HCT116 (cell line): ENCODE measurements around the gene GATAD1. TPM values are rescaled to one million over a fixed set of nuclear protein-coding genes. Genes with fewer than 3 reads are reported as not detected.

Experiments used
- ATAC-seq: fragments of 200-7000 bp; cut with Tn5 transposase; 2 replicates; pipeline ENCODE4 v1.9.1; 2020; ENCODE audit warnings: mild to moderate bottlenecking, moderate library complexity
- BruUV-seq: library from RNA; stranded (reverse); fragments of 400-500 nt; replicated peaks from 2 replicates; lab custom pipeline; 2021; lab: Mats Ljungman, UMichigan
- CTCF ChIA-PET: fragments of 300-600 bp; sonication (Branson Sonifier 250); formaldehyde crosslinking; loops from one replicate; lab custom pipeline; 2021; ENCODE audit warnings: antibody characterized with exemption; lab: Charles Lee
- POLR2A ChIA-PET: fragments of 300-600, 350-600 bp; sonication (Branson Sonifier 250); formaldehyde crosslinking; loops from one replicate; lab custom pipeline; 2021; ENCODE audit warnings: antibody characterized with exemption; lab: Charles Lee
- RAD21 ChIA-PET, 2 experiments: fragments of 300-600 bp; sonication (Branson Sonifier 250); formaldehyde crosslinking; loops; one replicate each; lab custom pipeline; 2023; ENCODE audit warnings: low total read pairs in 2 of 2; ENCODE audit not compliant: uncharacterized antibody in 2 of 2, unreplicated experiment in 2 of 2, low non-redundant PET in 1 of 2; lab: Charles Lee
- DNase-seq: peaks from one replicate; pipeline ENCODE4 v3.0.0-alpha.2; 2010; ENCODE audit warnings: low read depth, low spot score
- H2AFZ ChIP-seq: fragments of 200-600 bp; shearing (Covaris generic), sonication (generic); 2 replicates; pipeline ENCODE4 v1.6.1; 2017; ENCODE audit warnings: low read depth, mixed run types, mixed read lengths, antibody characterized with exemption, low read length; ENCODE audit not compliant: poor library complexity, severe bottlenecking
- H3K27ac ChIP-seq: 2 replicates; pipeline ENCODE4 v1.5.1; 2012; ENCODE audit warnings: low read depth, low read length
- H3K27me3 ChIP-seq: fragments of 200-600 bp; sonication (generic); 2 replicates; pipeline ENCODE4 v1.6.1; 2016; ENCODE audit warnings: mixed run types, low read length, mixed read lengths; ENCODE audit not compliant: insufficient read depth
- H3K36me3 ChIP-seq, 2 experiments: fragments of 200-500 bp in 1 of 2; fragments of 200-600 bp in 1 of 2; sonication (Bioruptor generic) in 1 of 2; sonication (generic) in 1 of 2; 2 replicates each; pipeline versions ENCODE4 v1.5.1 to v1.6.1; 2014 to 2016; ENCODE audit warnings: low read length in 2 of 2, inconsistent platforms in 1 of 2, mixed read lengths in 1 of 2, mixed run types in 1 of 2; ENCODE audit not compliant: insufficient read depth in 2 of 2, control insufficient read depth in 1 of 2
- H3K4me1 ChIP-seq, 2 experiments: fragments of 200-600 bp in 1 of 2; sonication (generic) in 1 of 2; 2 replicates each; pipeline versions ENCODE4 v1.5.1 to v1.6.1; 2012 to 2017; ENCODE audit warnings: low read length in 2 of 2, inconsistent platforms in 1 of 2, mild to moderate bottlenecking in 1 of 2, mixed read lengths in 1 of 2, mixed run types in 1 of 2, moderate library complexity in 1 of 2; ENCODE audit not compliant: insufficient read depth in 2 of 2, control insufficient read depth in 1 of 2
- H3K4me2 ChIP-seq: fragments of 200-600 bp; sonication (generic); 2 replicates; pipeline ENCODE4 v1.6.1; 2017; ENCODE audit warnings: mixed run types, low read length, mixed read lengths
- H3K4me3 ChIP-seq, 2 experiments: fragments of 200-600 bp in 1 of 2; sonication (generic) in 1 of 2; replicated peaks in 1 of 2; 2 replicates each; pipeline ENCODE4 v1.5.1; 2011 to 2016; ENCODE audit warnings: low read length in 2 of 2, control low read depth in 1 of 2, low read depth in 1 of 2, mild to moderate bottlenecking in 1 of 2, mixed read lengths in 1 of 2, mixed run types in 1 of 2
- H3K79me2 ChIP-seq: fragments of 200-600 bp; sonication (generic); 2 replicates; pipeline ENCODE4 v1.6.1; 2017; ENCODE audit warnings: mild to moderate bottlenecking, mixed run types, low read length, moderate library complexity, mixed read lengths; ENCODE audit not compliant: insufficient read depth
- H3K9ac ChIP-seq: fragments of 200-600 bp; sonication (generic); 2 replicates; pipeline ENCODE4 v1.6.1; 2016; ENCODE audit warnings: low read length, mixed read lengths
- H3K9me2 ChIP-seq: fragments of 200-600 bp; sonication (generic), shearing (Covaris generic); 2 replicates; pipeline ENCODE4 v1.6.1; 2017; ENCODE audit warnings: mixed run types, mild to moderate bottlenecking, moderate library complexity; ENCODE audit not compliant: insufficient read depth
- H3K9me3 ChIP-seq, 2 experiments: fragments of 200-500 bp in 1 of 2; fragments of 200-600 bp in 1 of 2; sonication (Bioruptor generic) in 1 of 2; sonication (generic) in 1 of 2; 2 replicates each; pipeline ENCODE4 v1.6.1; 2014 to 2017; ENCODE audit warnings: low read length in 2 of 2, mixed read lengths in 2 of 2, inconsistent platforms in 1 of 2, low read depth in 1 of 2, mild to moderate bottlenecking in 1 of 2, mixed run types in 1 of 2, moderate library complexity in 1 of 2; ENCODE audit not compliant: control insufficient read depth in 1 of 2, insufficient read depth in 1 of 2
- H4K20me1 ChIP-seq: fragments of 200-600 bp; sonication (generic), shearing (Covaris generic); 2 replicates; pipeline ENCODE4 v1.6.1; 2017; ENCODE audit warnings: mixed run types, mild to moderate bottlenecking, moderate library complexity; ENCODE audit not compliant: insufficient read depth
- ATF3 ChIP-seq: IDR thresholded peaks from 2 replicates; pipeline ENCODE4 v1.6.1; 2012
- CBX3 ChIP-seq: IDR thresholded peaks from 2 replicates; pipeline ENCODE4 v1.6.1; 2012; ENCODE audit warnings: low read depth
- CTCF ChIP-seq, 3 experiments: fragments of 200-600 bp in 1 of 3; sonication (generic) in 1 of 3; IDR thresholded peaks in 2 of 3; conservative IDR thresholded peaks in 1 of 3; 2 replicates each; pipeline ENCODE4 v1.5.1; 2012 to 2017; ENCODE audit warnings: low read depth in 2 of 3, low read length in 2 of 3, antibody characterized with exemption in 1 of 3, borderline replicate concordance in 1 of 3, control low read depth in 1 of 3, mild to moderate bottlenecking in 1 of 3, mixed read lengths in 1 of 3, mixed run types in 1 of 3, moderate library complexity in 1 of 3; ENCODE audit not compliant: insufficient read depth in 1 of 3
- EGR1 ChIP-seq: IDR thresholded peaks from 2 replicates; pipeline ENCODE4 v1.6.1; 2012; ENCODE audit warnings: low read depth
- EZH2 ChIP-seq: fragments of 200-600 bp; sonication (generic); IDR thresholded peaks from 2 replicates; pipeline ENCODE4 v1.6.1; 2017; ENCODE audit warnings: antibody characterized with exemption, mixed run types
- FOSL1 ChIP-seq: IDR thresholded peaks from 2 replicates; pipeline ENCODE4 v1.6.1; 2012; ENCODE audit warnings: low read depth
- JUND ChIP-seq: IDR thresholded peaks from 2 replicates; pipeline ENCODE4 v1.6.1; 2012
- RAD21 ChIP-seq: IDR thresholded peaks from 2 replicates; pipeline ENCODE4 v1.6.1; 2012; ENCODE audit warnings: low read depth, mild to moderate bottlenecking
- REST ChIP-seq: IDR thresholded peaks from 2 replicates; pipeline ENCODE4 v1.6.1; 2012; ENCODE audit warnings: low read depth
- SIN3A ChIP-seq: IDR thresholded peaks from 2 replicates; pipeline ENCODE4 v1.6.1; 2012; ENCODE audit warnings: low read depth
- SP1 ChIP-seq: IDR thresholded peaks from 2 replicates; pipeline ENCODE4 v1.6.1; 2012; ENCODE audit warnings: low read depth
- SRF ChIP-seq: IDR thresholded peaks from 2 replicates; pipeline ENCODE4 v1.6.1; 2012; ENCODE audit warnings: low read depth
- TCF7L2 ChIP-seq: IDR thresholded peaks from 2 replicates; pipeline ENCODE4 v1.7.0; 2011; ENCODE audit warnings: borderline replicate concordance, inconsistent platforms; ENCODE audit not compliant: insufficient read depth, insufficient read length; ENCODE audit errors: extremely low read depth
- ZBTB33 ChIP-seq: IDR thresholded peaks from 2 replicates; pipeline ENCODE4 v1.6.1; 2011; ENCODE audit warnings: mild to moderate bottlenecking, low read length, moderate library complexity; ENCODE audit not compliant: insufficient replicate concordance; ENCODE audit errors: extremely low read depth
- ZFX ChIP-seq: fragments of 450-650 bp; IDR thresholded peaks from 2 replicates; pipeline ENCODE4 v1.6.1; 2017
- ZNF274 ChIP-seq: fragments of 200-500 bp; sonication (Bioruptor generic); IDR thresholded peaks from 2 replicates; pipeline ENCODE4 v1.6.1; 2014; ENCODE audit warnings: mild to moderate bottlenecking, low read depth, low read length, inconsistent platforms
- intact Hi-C: fragments of 100-400 bp; cut with micrococcal nuclease; formaldehyde crosslinking; loops from 2 replicates; pipeline ENCODE4 v1.10.0; 2022
- total RNA-seq: library from RNA; stranded (reverse); gene quantifications from one replicate; pipeline ENCODE4 v1.2.1, GENCODE V29; 2021; ENCODE audit not compliant: unreplicated experiment

Gene GATAD1
- total RNA-seq, 1 experiment from 2014 or later = 23.9 TPM

- H3K9ac ChIP-seq = no peak overlapping the region
- no peak overlapping the region for H3K4me3 ChIP-seq
- DNase-seq (no peak), ATAC-seq (no peak)
- no peaks in the 10 kb centered on the region for H3K79me2 ChIP-seq
- no peak overlapping the region for H3K27ac ChIP-seq
- H2AFZ ChIP-seq = no peak overlapping the region
- no peak overlapping the region for H3K4me2 ChIP-seq
- POLR2A ChIA-PET = no interaction called here
- H3K9me3 ChIP-seq = no peaks in the 10 kb centered on the region
- no peaks in the 10 kb centered on the region for H4K20me1 ChIP-seq
- H3K9me2 ChIP-seq = no peaks in the 10 kb centered on the region
- CTCF ChIA-PET = interaction anchor here (1.0 kb wide), 1 partner anchor 43 kb away, joined by 4 read pairs; the partner anchor contains the start of gene GATAD1
- intact Hi-C loops = no loop called here
- RAD21 ChIA-PET = no interaction called here
- no peaks in the 10 kb centered on the region for H3K27me3 ChIP-seq
- peaks cover 6 to 25% of the 10 kb centered on the region in 2 experiments; a peak in 3 of 4 replicates for H3K36me3 ChIP-seq
- no peak for TF ChIP-seq SP1
- no peak for TF ChIP-seq ZNF274
- TF ChIP-seq EGR1 = no peak
- no peak for TF ChIP-seq SIN3A
- no peak for TF ChIP-seq ATF3
- no peak for TF ChIP-seq JUND
- no peak for TF ChIP-seq RAD21
- no peak for TF ChIP-seq SRF
- no peak for TF ChIP-seq REST
- no peak for TF ChIP-seq ZFX
- no peak for TF ChIP-seq EZH2
- TF ChIP-seq TCF7L2 = no peak
- no peak for TF ChIP-seq CTCF (IDR thresholded peaks at IDR 0.05 in 2 of 3, conservative IDR thresholded peaks at IDR 0.05 in 1 of 3; ENCODE audit: borderline replicate concordance in 1 of 3, insufficient read depth in 1 of 3, low read depth in 2 of 3, low read length in 2 of 3)
- no peak for TF ChIP-seq ZBTB33
- TF ChIP-seq FOSL1 = no peak
- no peak for TF ChIP-seq CBX3
- H3K4me1 ChIP-seq = no peaks in the 10 kb centered on the region
- no TSS peak for BruUV-seq
Measured at GRCh38 chr7:92489634-92490033, 42.4 kb downstream of the GATAD1 start.
